Endodermal cell (in vitro differentiated cells): Measurements from ENCODE around the gene GCKR. TPM values are rescaled to one million over a fixed set of nuclear protein-coding genes. Genes with fewer than 3 reads are reported as not detected.

ENCODE experiments used
- DNase-seq: peaks from one replicate; pipeline ENCODE4 v3.0.0-alpha.2; 2017
- H3K27ac ChIP-seq: 2 replicates; pipeline ENCODE4 v1.5.1; 2013; ENCODE audit warnings: mild to moderate bottlenecking, low read depth, low read length, moderate library complexity
- H3K27me3 ChIP-seq: 2 replicates; pipeline ENCODE4 v1.6.1; 2013; ENCODE audit warnings: mild to moderate bottlenecking, low read length, moderate library complexity; ENCODE audit not compliant: insufficient read depth, control insufficient read depth, poor library complexity, severe bottlenecking
- H3K36me3 ChIP-seq: 2 replicates; pipeline ENCODE4 v1.7.0; 2013; ENCODE audit warnings: mild to moderate bottlenecking, low read length, moderate library complexity; ENCODE audit not compliant: control insufficient read depth, insufficient read depth
- H3K4me1 ChIP-seq: one replicate; pipeline ENCODE4 v1.7.0; 2013; ENCODE audit warnings: low read length; ENCODE audit not compliant: control insufficient read depth, insufficient read depth
- H3K4me3 ChIP-seq: 2 replicates; pipeline ENCODE4 v1.5.1; 2013; ENCODE audit warnings: mild to moderate bottlenecking, low read length, moderate library complexity
- H3K9ac ChIP-seq: 2 replicates; pipeline ENCODE4 v1.6.1; 2013; ENCODE audit warnings: mild to moderate bottlenecking, low read length, moderate library complexity; ENCODE audit not compliant: poor library complexity, severe bottlenecking; ENCODE audit errors: extremely low read depth
- H3K9me3 ChIP-seq: 2 replicates; pipeline ENCODE4 v1.6.1; 2013; ENCODE audit warnings: mild to moderate bottlenecking, low read length, moderate library complexity; ENCODE audit not compliant: control insufficient read depth
- H3K27ac Mint-ChIP-seq: 2 replicates; pipeline ENCODE4 v1.8.0; 2020; ENCODE audit warnings: mixed read lengths
- H3K27me3 Mint-ChIP-seq: 2 replicates; pipeline ENCODE4 v1.8.0; 2021; ENCODE audit warnings: mild to moderate bottlenecking, mixed read lengths; ENCODE audit not compliant: insufficient read depth
- H3K36me3 Mint-ChIP-seq: 2 replicates; pipeline ENCODE4 v1.8.0; 2020; ENCODE audit warnings: low read depth, mixed read lengths
- H3K4me1 Mint-ChIP-seq: 2 replicates; pipeline ENCODE4 v1.8.0; 2020; ENCODE audit warnings: mixed read lengths
- H3K4me3 Mint-ChIP-seq: 2 replicates; pipeline ENCODE4 v1.8.0; 2020; ENCODE audit warnings: mild to moderate bottlenecking, moderate library complexity, mixed read lengths
- H3K9me3 Mint-ChIP-seq: 2 replicates; pipeline ENCODE4 v1.8.0; 2020; ENCODE audit warnings: mild to moderate bottlenecking, mixed read lengths
- WGBS, 2 experiments: methylation state at CpG; one replicate each; pipeline versions ENCODE4 v1.1.5 to v1.1.7; 2013; ENCODE audit warnings: missing lambda C conversion rate in 2 of 2, mixed read lengths in 1 of 2; ENCODE audit not compliant: insufficient coverage in 1 of 2, insufficient read length in 1 of 2; 5-methylcytosine and 5-hydroxymethylcytosine counted together
- total RNA-seq, 2 donors: library from RNA; stranded (reverse); fragmentation: NEBNext Ultra II Directional in 1 of 2; extraction: Animal tissue kit (Norgen Biotek cat#: 25700) in 1 of 2; gene quantifications; 2 replicates in 1 of 2; 3 replicates in 1 of 2; pipeline ENCODE4 v1.2.1, GENCODE V29; 2021
- TF ChIP-seq, protein P1 (sequence below): fragments of 200-600 bp; sonication (generic); conservative IDR thresholded peaks from 2 replicates; pipeline ENCODE4 v1.5.0; 2021; ENCODE audit warnings: antibody characterized with exemption, mild to moderate bottlenecking

The GCKR gene
- total RNA-seq, 2 donors from 2014 or later: 1.6 to 1.8 TPM

DNA sequence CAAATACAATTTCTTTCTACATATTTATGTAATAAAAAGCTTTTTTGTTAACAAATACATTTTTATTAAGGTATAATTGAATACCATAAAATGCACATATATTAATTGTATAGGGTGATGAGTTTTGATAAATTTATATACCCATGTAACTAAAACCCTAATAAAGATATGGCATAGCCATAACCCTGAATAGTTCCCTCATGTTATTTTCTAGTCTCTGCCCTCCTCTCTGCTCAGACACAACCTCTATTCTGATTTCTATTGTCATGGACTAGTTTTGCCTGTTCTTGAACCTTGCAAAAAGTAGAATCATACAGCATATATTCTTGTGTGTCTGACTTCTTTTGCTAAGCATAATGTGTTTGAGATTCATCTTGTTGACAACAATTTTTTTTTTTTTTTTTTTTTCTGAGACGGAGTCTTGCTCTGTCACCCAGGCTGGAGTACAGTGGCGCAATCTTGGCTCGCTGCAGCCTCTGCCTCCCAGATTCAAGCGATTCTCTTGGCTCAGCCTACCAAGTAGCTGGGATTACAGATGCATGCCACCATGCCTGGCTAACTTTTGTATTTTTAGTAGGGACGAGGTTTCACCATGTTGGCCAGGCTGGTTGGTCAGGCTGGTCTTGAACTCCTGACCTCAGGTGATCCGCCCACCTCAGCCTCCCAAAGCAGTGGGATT is 47.6 kb downstream of the GCKR start:
- Mint-ChIP-seq H3K9me3 (peaks cover 28% of the 10 kb centered on the region), H3K4me1 (no peaks in the 10 kb centered on the region), H3K4me3 (no peak overlapping the region), H3K27me3 (peaks cover 2% of the 10 kb centered on the region), H3K36me3 (no peaks in the 10 kb centered on the region), H3K27ac (no peak overlapping the region)
- 70 to 93% methylated on average over 3 to 6 of the region's 6 CpGs for WGBS, 2 experiments
- TF ChIP-seq, protein P1, sequence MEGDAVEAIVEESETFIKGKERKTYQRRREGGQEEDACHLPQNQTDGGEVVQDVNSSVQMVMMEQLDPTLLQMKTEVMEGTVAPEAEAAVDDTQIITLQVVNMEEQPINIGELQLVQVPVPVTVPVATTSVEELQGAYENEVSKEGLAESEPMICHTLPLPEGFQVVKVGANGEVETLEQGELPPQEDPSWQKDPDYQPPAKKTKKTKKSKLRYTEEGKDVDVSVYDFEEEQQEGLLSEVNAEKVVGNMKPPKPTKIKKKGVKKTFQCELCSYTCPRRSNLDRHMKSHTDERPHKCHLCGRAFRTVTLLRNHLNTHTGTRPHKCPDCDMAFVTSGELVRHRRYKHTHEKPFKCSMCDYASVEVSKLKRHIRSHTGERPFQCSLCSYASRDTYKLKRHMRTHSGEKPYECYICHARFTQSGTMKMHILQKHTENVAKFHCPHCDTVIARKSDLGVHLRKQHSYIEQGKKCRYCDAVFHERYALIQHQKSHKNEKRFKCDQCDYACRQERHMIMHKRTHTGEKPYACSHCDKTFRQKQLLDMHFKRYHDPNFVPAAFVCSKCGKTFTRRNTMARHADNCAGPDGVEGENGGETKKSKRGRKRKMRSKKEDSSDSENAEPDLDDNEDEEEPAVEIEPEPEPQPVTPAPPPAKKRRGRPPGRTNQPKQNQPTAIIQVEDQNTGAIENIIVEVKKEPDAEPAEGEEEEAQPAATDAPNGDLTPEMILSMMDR: no peak
- no peaks in the 10 kb centered on the region for H3K36me3 ChIP-seq
- no peak overlapping the region for H3K27ac ChIP-seq
- H3K4me1 ChIP-seq: no peaks in the 10 kb centered on the region
- no peak for DNase-seq
- no peaks in the 10 kb centered on the region for H3K27me3 ChIP-seq
- no peak overlapping the region for H3K4me3 ChIP-seq
- no peak overlapping the region for H3K9ac ChIP-seq
- no peaks in the 10 kb centered on the region for H3K9me3 ChIP-seq

GRCh38 chr2:27545348-27546141 is 48.9 kb downstream of the GCKR start:
- TF ChIP-seq, protein P1: no peak

DNA sequence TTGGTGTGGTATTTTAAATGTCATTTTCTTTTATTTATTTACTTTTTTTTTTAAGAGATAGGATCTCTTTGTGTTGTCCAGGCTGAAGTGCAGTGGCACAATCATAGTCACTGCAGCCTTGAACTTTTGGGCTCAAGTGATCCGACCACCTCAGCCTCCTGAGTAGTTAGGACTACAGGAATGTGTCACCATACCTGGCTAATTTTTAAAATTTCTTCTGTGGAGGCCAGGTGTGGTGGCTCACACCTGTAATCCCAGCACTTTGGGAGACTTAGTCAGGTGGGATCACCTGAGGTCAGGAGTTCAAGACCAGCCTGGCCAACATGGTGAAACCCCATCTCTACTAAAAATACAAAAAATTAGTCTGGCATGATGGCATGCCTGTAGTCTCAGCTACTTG is 52.7 kb downstream of the GCKR start:
- H3K9ac ChIP-seq: no peak overlapping the region
- Mint-ChIP-seq H3K27me3 (peaks cover 34% of the 10 kb centered on the region), H3K9me3 (peaks cover 23% of the 10 kb centered on the region), H3K36me3 (no peaks in the 10 kb centered on the region), H3K27ac (no peak overlapping the region), H3K4me1 (no peaks in the 10 kb centered on the region), H3K4me3 (no peak overlapping the region)
- H3K27ac ChIP-seq: no peak overlapping the region
- H3K27me3 ChIP-seq: peaks cover 31% of the 10 kb centered on the region
- H3K4me3 ChIP-seq: no peak overlapping the region
- no peaks in the 10 kb centered on the region for H3K36me3 ChIP-seq
- TF ChIP-seq, protein P1: no peak
- 77 to 88% methylated on average over 1 of the region's 1 CpG for WGBS, 2 experiments
- H3K9me3 ChIP-seq: no peaks in the 10 kb centered on the region
- no peak for DNase-seq
- no peaks in the 10 kb centered on the region for H3K4me1 ChIP-seq

More at GRCh38 chr2:27545348-27546141, 48.9 kb downstream of the GCKR start:
- Histone ChIP-seq H3K9ac (no peak overlapping the region), H3K4me1 (no peaks in the 10 kb centered on the region), H3K27ac (no peak overlapping the region), H3K36me3 (no peaks in the 10 kb centered on the region), H3K27me3 (no peaks in the 10 kb centered on the region), H3K9me3 (no peaks in the 10 kb centered on the region), H3K4me3 (no peak overlapping the region)
- peaks cover 28% of the 10 kb centered on the region for H3K9me3 Mint-ChIP-seq
- peaks cover 4% of the 10 kb centered on the region for H3K27me3 Mint-ChIP-seq
- no peak overlapping the region for H3K27ac Mint-ChIP-seq
- no peaks in the 10 kb centered on the region for H3K4me1 Mint-ChIP-seq
- 80 to 82% methylated on average over 4 to 5 of the region's 5 CpGs for WGBS, 2 experiments
- H3K36me3 Mint-ChIP-seq: no peaks in the 10 kb centered on the region
- DNase-seq: no peak
- H3K4me3 Mint-ChIP-seq: no peak overlapping the region
